K562 (cell line): Measurements from ENCODE around the gene LRRC31.

Experiments
- CTCF ChIP-seq, 3 experiments: IDR thresholded peaks in 2 of 3; conservative IDR thresholded peaks in 1 of 3; 2 replicates each; pipeline ENCODE4 v1.5.1; 2011 to 2012; ENCODE audit warnings: low read length in 3 of 3, mild to moderate bottlenecking in 3 of 3, control low read depth in 2 of 3, improper control_type of control experiment in 1 of 3, inconsistent platforms in 1 of 3, low read depth in 1 of 3, mixed read lengths in 1 of 3, moderate library complexity in 1 of 3; ENCODE audit not compliant: insufficient read depth in 2 of 3
- KDM1A ChIP-seq, 2 experiments: fragments of 450-650 bp; IDR thresholded peaks; 2 replicates each; pipeline ENCODE4 v1.6.1; 2016; ENCODE audit warnings: mild to moderate bottlenecking in 2 of 2
- NFIC ChIP-seq: fragments of 450-650 bp; IDR thresholded peaks from 2 replicates; pipeline ENCODE4 v1.6.1; 2017; ENCODE audit warnings: mild to moderate bottlenecking, inconsistent platforms
- PHB2 ChIP-seq: fragments of 450-650 bp; IDR thresholded peaks from 2 replicates; pipeline ENCODE4 v1.6.1; 2017; ENCODE audit warnings: low read depth
- PHF21A ChIP-seq: fragments of 450-650 bp; IDR thresholded peaks from 2 replicates; pipeline ENCODE4 v1.6.1; 2017; ENCODE audit warnings: low read depth, borderline replicate concordance
- SREBF2 ChIP-seq: sonication (generic); formaldehyde crosslinking; IDR thresholded peaks from 2 replicates; pipeline ENCODE4 v1.4.0; 2020; ENCODE audit warnings: mild to moderate bottlenecking, missing genetic modification reagents
- ZBED1 ChIP-seq: IDR thresholded peaks from 2 replicates; pipeline ENCODE4 v1.6.1; 2014
- ZNF311 ChIP-seq: fragments of 250-450 bp; sonication (Bioruptor Pico); IDR thresholded peaks from 2 replicates; pipeline ENCODE4 v1.4.0; 2020; ENCODE audit warnings: mild to moderate bottlenecking, moderate library complexity
- TF ChIP-seq, protein P1 (sequence below): sonication (generic); formaldehyde crosslinking; IDR thresholded peaks from 2 replicates; pipeline ENCODE4 v1.9.0; 2022; ENCODE audit warnings: mild to moderate bottlenecking, missing genetic modification reagents

GRCh38 chr3:169842960-169843359 is 26.8 kb downstream of the LRRC31 start:
- TF ChIP-seq, protein P1, sequence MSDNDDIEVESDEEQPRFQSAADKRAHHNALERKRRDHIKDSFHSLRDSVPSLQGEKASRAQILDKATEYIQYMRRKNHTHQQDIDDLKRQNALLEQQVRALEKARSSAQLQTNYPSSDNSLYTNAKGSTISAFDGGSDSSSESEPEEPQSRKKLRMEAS = no peak
- TF ChIP-seq PHB2 (no peak), NFIC (no peak), KDM1A (IDR thresholded peaks at IDR 0.05) (no peak), ZBED1 (no peak), SREBF2 (CRISPR knock-in tag) (no peak), PHF21A (no peak), ZNF311 (no peak), CTCF (IDR thresholded peaks at IDR 0.05 in 2 of 3, conservative IDR thresholded peaks at IDR 0.05 in 1 of 3; ENCODE audit: insufficient read depth in 2 of 3, low read depth in 1 of 3, low read length in 3 of 3) (no peak)
